LoVo (cell line): ENCODE results near the gene ZNF106.

Source experiments
- DNase-seq: peaks from one replicate; pipeline ENCODE4 v3.0.0-alpha.2; 2016; ENCODE audit warnings: low spot score

Gene ZNF106

GRCh38 chr15:42405863-42406482, 85.0 kb downstream of the ZNF106 start:
- DNase-seq, result no peak

GRCh38 chr15:42404461-42405235, 86.3 kb downstream of the ZNF106 start:
- no peak for DNase-seq

GRCh38 chr15:42403389-42403788, 87.6 kb downstream of the ZNF106 start:
- no peak for DNase-seq

- no peak for DNase-seq
Observed at GRCh38 chr15:42402455-42403205, 88.3 kb downstream of the ZNF106 start.

GRCh38 chr15:42401544-42402454, 89.1 kb downstream of the ZNF106 start:
- no peak for DNase-seq

- no peak for DNase-seq
Observed at GRCh38 chr15:42395838-42396237, 95.1 kb downstream of the ZNF106 start.

GRCh38 chr15:42394106-42394505, 96.8 kb downstream of the ZNF106 start:
- DNase-seq, result no peak

GRCh38 chr15:42392309-42393024, 98.5 kb downstream of the ZNF106 start:
- DNase-seq, result peak; percentile 71

- no peak for DNase-seq
Observed at GRCh38 chr15:42387603-42388002, 103.3 kb downstream of the ZNF106 start.

GRCh38 chr15:42385980-42386700, 104.8 kb downstream of the ZNF106 start:
- no peak for DNase-seq

- DNase-seq, result no peak
Observed at GRCh38 chr15:42385206-42385979, 105.5 kb downstream of the ZNF106 start.

GRCh38 chr15:42384597-42384996, 106.3 kb downstream of the ZNF106 start:
- DNase-seq, result no peak

GRCh38 chr15:42378011-42378410, 112.9 kb downstream of the ZNF106 start:
- DNase-seq, result no peak

- no peak for DNase-seq
Observed at GRCh38 chr15:42375941-42376340, 115.0 kb downstream of the ZNF106 start.

- DNase-seq, result no peak
Observed at GRCh38 chr15:42375252-42375651, 115.7 kb downstream of the ZNF106 start.

- DNase-seq, result no peak
Observed at GRCh38 chr15:42374810-42375209, 116.1 kb downstream of the ZNF106 start.

- DNase-seq, result no peak
Observed at GRCh38 chr15:42373936-42374335, 117.0 kb downstream of the ZNF106 start.

GRCh38 chr15:42373274-42373673, 117.7 kb downstream of the ZNF106 start:
- DNase-seq, result no peak

- DNase-seq, result peak; percentile 28
Observed at GRCh38 chr15:42371096-42371495, 119.8 kb downstream of the ZNF106 start.

GRCh38 chr15:42368096-42368495, 122.8 kb downstream of the ZNF106 start:
- DNase-seq, result no peak
